Stimulated activated CD4-positive, alpha-beta T cell treated with anti-CD3 and anti-CD28 coated beads, Interleukin-15, amount 100 ng/mL, for 1 hour (primary cell): Measurements from ENCODE around the gene SYNJ1.

Source experiments
- DNase-seq, 2 donors: peaks; one replicate each; pipeline ENCODE4 v3.0.0-alpha.2; 2020; ENCODE audit warnings: low read depth in 1 of 2, low spot score in 1 of 2

SYNJ1 gene

DNA sequence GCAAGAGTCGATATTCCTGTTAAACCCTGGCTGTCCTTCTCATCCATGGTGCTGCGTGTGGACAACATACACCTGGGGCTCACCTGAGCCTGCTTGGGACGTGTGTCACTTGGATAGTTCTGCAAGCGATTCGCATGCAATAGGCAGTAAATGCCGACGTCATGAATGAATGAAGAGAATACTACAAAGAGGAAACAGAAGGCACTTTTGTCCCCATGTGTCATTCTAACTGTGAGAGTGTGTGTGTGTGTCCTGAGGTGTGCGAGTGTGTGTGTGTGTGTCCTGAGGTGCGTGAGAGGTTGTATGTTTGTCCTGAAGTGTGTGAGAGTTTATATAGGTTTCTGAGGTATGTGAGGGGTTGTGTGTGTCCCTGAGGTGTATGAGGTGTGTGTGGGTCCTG lies 141.8 kb downstream of the SYNJ1 start:
- no peak for DNase-seq

DNA sequence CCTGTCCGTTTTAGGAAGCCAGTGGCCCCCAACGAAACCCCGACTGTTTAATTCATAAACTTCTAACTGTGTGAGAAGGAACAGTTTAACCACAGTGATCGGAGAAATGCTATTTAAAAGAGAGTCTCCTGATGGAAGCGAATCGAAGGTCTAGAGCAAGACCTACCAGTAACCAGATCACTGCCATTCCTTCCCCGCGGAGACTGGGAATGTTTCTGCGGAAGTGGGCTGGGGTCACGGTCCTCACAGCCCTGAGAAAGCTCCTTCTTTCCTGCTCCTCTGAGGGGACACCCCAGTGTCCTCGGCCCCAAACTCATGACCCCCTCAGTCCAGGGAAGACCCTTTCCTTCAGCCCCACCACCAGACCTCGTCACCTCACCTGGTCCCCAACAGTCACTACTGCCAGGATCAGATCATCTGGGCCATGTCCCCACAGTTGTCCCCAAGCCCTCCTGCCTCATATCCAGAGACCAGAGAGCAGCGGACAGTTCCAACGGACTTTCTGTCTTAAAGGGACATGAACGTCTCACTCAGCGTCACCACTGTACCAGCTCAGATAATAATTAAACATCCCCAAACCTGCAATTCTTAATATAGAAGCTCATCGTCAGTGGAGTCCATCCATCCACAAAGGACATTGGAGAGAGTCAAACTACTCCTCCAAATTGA lies 142.6 kb downstream of the SYNJ1 start, which contains the start of gene TCP10L:
Gene TCP10L, minus strand, starts transcription at position 482 of the 669 bp plus-strand sequence. CDS start 1,219 bp downstream, outside the sequence.
- no peak for DNase-seq

DNA sequence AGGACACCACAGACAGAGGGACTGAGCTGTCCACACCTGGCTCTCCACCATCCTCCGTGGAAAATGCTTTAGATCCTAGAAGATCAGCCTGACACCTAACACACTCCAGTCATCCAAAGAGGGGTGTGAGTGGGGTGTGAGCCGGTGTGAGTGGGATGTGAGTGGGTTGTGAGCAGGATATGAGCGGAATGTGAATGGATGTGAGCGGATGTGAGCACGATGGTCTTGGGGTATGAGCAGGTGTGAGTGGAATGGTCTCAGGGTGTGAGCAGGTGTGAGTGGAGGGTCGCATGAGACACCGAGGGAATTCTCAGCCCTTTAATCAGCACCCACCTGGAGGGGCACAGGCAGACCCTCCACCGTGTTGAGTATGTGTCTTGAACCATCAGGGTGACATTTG lies 143.3 kb downstream of the SYNJ1 start:
- no peak for DNase-seq

DNA sequence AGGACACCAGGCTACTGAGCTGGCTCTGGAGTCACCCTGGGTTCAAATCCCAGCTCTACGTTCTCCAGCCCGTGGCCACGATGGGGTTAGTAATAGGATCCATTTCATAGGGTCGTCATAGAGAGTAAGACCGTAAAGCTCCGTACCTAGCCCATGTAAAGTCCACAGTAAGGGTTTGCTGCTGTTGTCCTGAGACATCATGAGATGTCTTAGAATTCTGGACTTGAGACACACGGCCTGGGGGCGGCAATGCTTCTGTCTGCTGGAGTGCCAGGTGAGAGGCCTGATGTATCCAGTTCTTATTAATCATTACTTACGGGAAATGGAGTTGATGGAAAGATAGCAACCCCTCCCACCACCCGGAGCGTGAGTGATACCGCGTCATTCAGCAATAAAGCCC lies 146.1 kb downstream of the SYNJ1 start:
- no peak for DNase-seq

DNA sequence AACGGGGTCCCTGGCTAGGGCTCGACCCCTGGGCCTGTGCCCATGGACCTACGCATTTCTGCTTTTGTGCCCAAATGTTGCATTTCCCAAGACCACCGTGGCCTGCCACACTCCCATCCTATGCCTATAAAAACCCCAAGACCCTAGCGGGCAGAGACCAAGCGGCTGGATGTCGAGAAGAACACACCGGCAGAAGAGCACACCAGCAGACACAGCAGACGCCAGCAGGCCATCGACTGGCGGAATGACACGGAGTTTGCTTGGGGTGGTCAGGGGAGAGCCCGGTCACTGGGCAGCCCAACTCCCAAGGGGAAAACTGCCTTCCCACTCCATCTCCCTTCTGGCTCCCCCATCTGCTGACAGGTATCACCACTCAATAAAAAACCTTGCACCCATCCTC lies 146.9 kb downstream of the SYNJ1 start:
- no peak for DNase-seq
